A549 (cell line): ENCODE data around the gene DHRS11.

Experiments
- CEBPB ChIP-seq, 2 experiments: fragments of >200 bp in 1 of 2; sonication (Bioruptor Twin) in 1 of 2; formaldehyde crosslinking in 1 of 2; IDR thresholded peaks; 2 replicates each; pipeline ENCODE4 v1.6.1; 2012 to 2016
- CHD4 ChIP-seq: fragments of 200-600 bp; sonication (generic); IDR thresholded peaks from 2 replicates; pipeline ENCODE4 v1.6.1; 2016; ENCODE audit warnings: antibody characterized with exemption, mild to moderate bottlenecking, borderline replicate concordance
- MAFK ChIP-seq: fragments of 450-650 bp; IDR thresholded peaks from 2 replicates; pipeline ENCODE4 v1.6.1; 2014; ENCODE audit not compliant: partially characterized antibody
- MAZ ChIP-seq: fragments of 150-350 bp; IDR thresholded peaks from 2 replicates; pipeline ENCODE4 v1.6.1; 2014; ENCODE audit warnings: antibody characterized with exemption, low read depth, low read length, borderline replicate concordance
- RAD21 ChIP-seq, 2 experiments: fragments of >200 bp in 1 of 2; sonication (Bioruptor Twin) in 1 of 2; formaldehyde crosslinking in 1 of 2; IDR thresholded peaks in 1 of 2; conservative IDR thresholded peaks in 1 of 2; 2 replicates in 1 of 2; 3 replicates in 1 of 2; pipeline ENCODE4 v1.6.1; 2012 to 2018; ENCODE audit warnings: inconsistent platforms in 1 of 2
- TF ChIP-seq, protein P1 (sequence below): fragments of 450-650 bp; IDR thresholded peaks from 2 replicates; pipeline ENCODE4 v1.6.1; 2014; ENCODE audit warnings: antibody characterized with exemption
- TF ChIP-seq, protein P2 (sequence below): fragments of >200 bp; sonication (Bioruptor Twin); formaldehyde crosslinking; IDR thresholded peaks from 3 replicates; pipeline ENCODE4 v1.5.1; 2016
- TF ChIP-seq, protein P3 (sequence below): IDR thresholded peaks from 2 replicates; pipeline ENCODE4 v1.6.1; 2012

DNA sequence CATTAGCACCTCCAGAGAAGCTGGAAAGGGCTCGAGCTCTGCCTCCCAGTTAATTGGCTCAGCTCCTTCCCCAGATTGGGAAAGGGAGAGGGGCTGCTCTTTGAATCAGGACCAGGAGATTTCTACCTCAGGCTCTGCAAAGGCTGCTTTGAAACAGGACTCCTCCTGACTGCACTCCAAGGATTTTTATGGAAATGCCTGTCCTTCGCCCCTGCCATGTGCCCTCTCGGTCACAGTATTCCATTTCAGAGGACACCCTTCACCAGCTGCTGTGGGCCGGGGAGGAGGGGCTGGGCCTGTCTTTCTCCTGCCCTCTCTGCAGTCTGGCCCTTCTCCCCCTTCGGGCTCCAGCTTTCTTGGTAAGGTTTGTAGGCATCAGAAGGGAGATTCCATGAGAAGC is 23.3 kb downstream of the DHRS11 start:
- TF ChIP-seq, protein P1, sequence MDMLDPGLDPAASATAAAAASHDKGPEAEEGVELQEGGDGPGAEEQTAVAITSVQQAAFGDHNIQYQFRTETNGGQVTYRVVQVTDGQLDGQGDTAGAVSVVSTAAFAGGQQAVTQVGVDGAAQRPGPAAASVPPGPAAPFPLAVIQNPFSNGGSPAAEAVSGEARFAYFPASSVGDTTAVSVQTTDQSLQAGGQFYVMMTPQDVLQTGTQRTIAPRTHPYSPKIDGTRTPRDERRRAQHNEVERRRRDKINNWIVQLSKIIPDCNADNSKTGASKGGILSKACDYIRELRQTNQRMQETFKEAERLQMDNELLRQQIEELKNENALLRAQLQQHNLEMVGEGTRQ, result no peak
- TF ChIP-seq, protein P2, sequence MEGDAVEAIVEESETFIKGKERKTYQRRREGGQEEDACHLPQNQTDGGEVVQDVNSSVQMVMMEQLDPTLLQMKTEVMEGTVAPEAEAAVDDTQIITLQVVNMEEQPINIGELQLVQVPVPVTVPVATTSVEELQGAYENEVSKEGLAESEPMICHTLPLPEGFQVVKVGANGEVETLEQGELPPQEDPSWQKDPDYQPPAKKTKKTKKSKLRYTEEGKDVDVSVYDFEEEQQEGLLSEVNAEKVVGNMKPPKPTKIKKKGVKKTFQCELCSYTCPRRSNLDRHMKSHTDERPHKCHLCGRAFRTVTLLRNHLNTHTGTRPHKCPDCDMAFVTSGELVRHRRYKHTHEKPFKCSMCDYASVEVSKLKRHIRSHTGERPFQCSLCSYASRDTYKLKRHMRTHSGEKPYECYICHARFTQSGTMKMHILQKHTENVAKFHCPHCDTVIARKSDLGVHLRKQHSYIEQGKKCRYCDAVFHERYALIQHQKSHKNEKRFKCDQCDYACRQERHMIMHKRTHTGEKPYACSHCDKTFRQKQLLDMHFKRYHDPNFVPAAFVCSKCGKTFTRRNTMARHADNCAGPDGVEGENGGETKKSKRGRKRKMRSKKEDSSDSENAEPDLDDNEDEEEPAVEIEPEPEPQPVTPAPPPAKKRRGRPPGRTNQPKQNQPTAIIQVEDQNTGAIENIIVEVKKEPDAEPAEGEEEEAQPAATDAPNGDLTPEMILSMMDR, result no peak
- no peak for TF ChIP-seq MAFK
- no peak for TF ChIP-seq CHD4
- TF ChIP-seq RAD21 (conservative IDR thresholded peaks at IDR 0.05 in 1 of 2, IDR thresholded peaks at IDR 0.05 in 1 of 2), result no peak
- TF ChIP-seq MAZ, result no peak
- TF ChIP-seq, protein P3, sequence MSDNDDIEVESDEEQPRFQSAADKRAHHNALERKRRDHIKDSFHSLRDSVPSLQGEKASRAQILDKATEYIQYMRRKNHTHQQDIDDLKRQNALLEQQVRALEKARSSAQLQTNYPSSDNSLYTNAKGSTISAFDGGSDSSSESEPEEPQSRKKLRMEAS, result no peak
- no peak for TF ChIP-seq CEBPB (IDR thresholded peaks at IDR 0.05)
